PC-3 (cell line): Measurements from ENCODE around the gene ADAD1. TPM values are rescaled to one million over a fixed set of nuclear protein-coding genes. Genes with fewer than 3 reads are reported as not detected.
A peak's percentile ranks its signal among the peaks of the same experiment; 100 is the strongest.

ENCODE experiments used
- ATAC-seq: fragments of 200-7000 bp; cut with Tn5 transposase; 2 replicates; pipeline ENCODE4 v1.9.1; 2020; ENCODE audit warnings: mild to moderate bottlenecking, moderate library complexity
- BruUV-seq: library from RNA; stranded (reverse); fragments of 400-500 nt; replicated peaks from 2 replicates; lab custom pipeline; 2021; lab: Mats Ljungman, UMichigan
- CTCF ChIA-PET: fragments of 300-600 bp; sonication (Branson Sonifier 250); formaldehyde crosslinking; loops from one replicate; lab custom pipeline; 2022; ENCODE audit warnings: antibody characterized with exemption; lab: Charles Lee
- POLR2A ChIA-PET: fragments of 300-600 bp; sonication (Branson Sonifier 250); formaldehyde crosslinking; loops from one replicate; lab custom pipeline; 2022; ENCODE audit warnings: antibody characterized with exemption; ENCODE audit not compliant: unreplicated experiment; lab: Charles Lee
- DNase-seq: peaks from one replicate; pipeline ENCODE4 v3.0.0-alpha.2; 2015
- H2AFZ ChIP-seq: fragments of 300-600 bp; sonication (generic); 2 replicates; pipeline ENCODE4 v1.6.0; 2016; ENCODE audit warnings: antibody characterized with exemption, low read length
- H3F3A ChIP-seq: fragments of 300-600 bp; sonication (generic); one replicate; pipeline ENCODE4 v1.6.0; 2017; ENCODE audit warnings: antibody characterized with exemption, low read length, control low read depth, mild to moderate bottlenecking; ENCODE audit not compliant: unreplicated experiment
- H3K27ac ChIP-seq: fragments of 300-600 bp; sonication (generic); 2 replicates; pipeline ENCODE4 v1.5.1; 2016; ENCODE audit warnings: mild to moderate bottlenecking, low read length
- H3K27me3 ChIP-seq: fragments of 300-600 bp; sonication (generic); 2 replicates; pipeline ENCODE4 v1.6.1; 2016; ENCODE audit warnings: low read length, mixed read lengths
- H3K36me3 ChIP-seq: fragments of 300-600 bp; sonication (generic); 2 replicates; pipeline ENCODE4 v1.6.1; 2016; ENCODE audit warnings: low read depth, mixed run types, low read length, mixed read lengths
- H3K4me1 ChIP-seq: fragments of 300-600 bp; sonication (generic); 2 replicates; pipeline ENCODE4 v1.5.1; 2016; ENCODE audit warnings: low read length; ENCODE audit not compliant: insufficient read depth
- H3K4me2 ChIP-seq: fragments of 300-600 bp; sonication (generic); 2 replicates; pipeline ENCODE4 v1.6.0; 2016; ENCODE audit warnings: low read length
- H3K4me3 ChIP-seq: fragments of 300-600 bp; sonication (generic); 2 replicates; pipeline ENCODE4 v1.5.1; 2016; ENCODE audit warnings: mild to moderate bottlenecking, low read length, mixed read lengths
- H3K79me2 ChIP-seq: fragments of 300-600 bp; sonication (generic); 2 replicates; pipeline ENCODE4 v1.6.1; 2017; ENCODE audit warnings: low read length, mixed read lengths
- H3K9ac ChIP-seq: fragments of 300-600 bp; sonication (generic); 2 replicates; pipeline ENCODE4 v1.6.0; 2016; ENCODE audit warnings: mild to moderate bottlenecking, low read length
- H3K9me2 ChIP-seq: fragments of 300-600 bp; sonication (generic); replicated peaks from 2 replicates; pipeline ENCODE4 v1.6.1; 2016; ENCODE audit warnings: mixed run types, low read length, mixed read lengths
- H3K9me3 ChIP-seq: fragments of 300-600 bp; sonication (generic); 2 replicates; pipeline ENCODE4 v1.6.1; 2016; ENCODE audit warnings: low read length, mixed read lengths
- H4K20me1 ChIP-seq: fragments of 300-600 bp; sonication (generic); 2 replicates; pipeline ENCODE4 v1.6.1; 2016; ENCODE audit warnings: low read length, mixed read lengths
- EZH2 ChIP-seq: fragments of 300-600 bp; sonication (generic); IDR thresholded peaks from one replicate; pipeline ENCODE4 v1.6.1; 2017; ENCODE audit warnings: antibody characterized with exemption, mild to moderate bottlenecking, low read length; ENCODE audit not compliant: unreplicated experiment
- EZH2phosphoT487 ChIP-seq: fragments of 300-600 bp; sonication (generic); IDR thresholded peaks from 2 replicates; pipeline ENCODE4 v1.6.1; 2018; ENCODE audit warnings: mild to moderate bottlenecking, antibody characterized with exemption, low read length, borderline replicate concordance
- intact Hi-C: fragments of 100-400 bp; cut with micrococcal nuclease; formaldehyde crosslinking; loops from 2 replicates; pipeline ENCODE4 v1.9.0; 2023
- total RNA-seq: library from RNA; depleted of rRNA; stranded (reverse); fragments of >200 nt; gene quantifications from 2 replicates; pipeline ENCODE4 v1.2.3, GENCODE V29; 2014
- TF ChIP-seq, protein P1 (sequence below): fragments of 300-600 bp; sonication (generic); conservative IDR thresholded peaks from 2 replicates; pipeline ENCODE4 v1.5.1; 2017; ENCODE audit warnings: antibody characterized with exemption, low read depth, mild to moderate bottlenecking, low read length

The ADAD1 gene
- total RNA-seq, 1 experiment from 2014 or later, result not detected

DNA sequence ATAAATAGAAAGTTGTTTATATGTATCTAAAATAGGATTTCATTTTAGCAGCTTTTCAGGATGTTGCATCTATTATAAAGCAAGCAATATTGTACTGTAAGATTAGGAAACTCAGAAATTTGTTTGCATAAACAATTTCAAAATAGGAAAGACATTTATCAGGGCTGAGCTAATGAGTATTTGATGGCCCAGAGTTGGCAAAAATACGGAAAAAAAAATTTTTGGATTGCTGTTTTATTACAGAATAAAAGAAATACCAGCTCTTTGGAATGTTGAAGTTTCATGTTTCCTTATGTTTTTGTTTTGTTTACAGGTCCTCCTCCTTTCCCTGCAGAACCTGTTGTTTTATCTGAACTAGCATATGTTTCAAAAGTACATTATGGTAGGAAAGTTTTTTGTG lies 14.5 kb downstream of the ADAD1 start:
- Histone ChIP-seq H3K4me2 (no peak overlapping the region), H3K9me3 (no peaks in the 10 kb centered on the region), H4K20me1 (no peaks in the 10 kb centered on the region), H3K9ac (no peak overlapping the region), H3K4me1 (no peaks in the 10 kb centered on the region), H3K27me3 (no peaks in the 10 kb centered on the region), H3K36me3 (no peaks in the 10 kb centered on the region), H3K27ac (no peak overlapping the region), H3K9me2 (no peaks in the 10 kb centered on the region), H3K79me2 (no peaks in the 10 kb centered on the region), H3F3A (no peaks in the 10 kb centered on the region), H2AFZ (no peak overlapping the region), H3K4me3 (no peak overlapping the region)
- ATAC-seq (no peak), DNase-seq (no peak)
- ChIA-PET POLR2A (no interaction called here), CTCF (no interaction called here)
- no TSS peak for BruUV-seq
- intact Hi-C loops, result no loop called here
- TF ChIP-seq EZH2 (no peak), EZH2phosphoT487 (no peak)
- TF ChIP-seq, protein P1, sequence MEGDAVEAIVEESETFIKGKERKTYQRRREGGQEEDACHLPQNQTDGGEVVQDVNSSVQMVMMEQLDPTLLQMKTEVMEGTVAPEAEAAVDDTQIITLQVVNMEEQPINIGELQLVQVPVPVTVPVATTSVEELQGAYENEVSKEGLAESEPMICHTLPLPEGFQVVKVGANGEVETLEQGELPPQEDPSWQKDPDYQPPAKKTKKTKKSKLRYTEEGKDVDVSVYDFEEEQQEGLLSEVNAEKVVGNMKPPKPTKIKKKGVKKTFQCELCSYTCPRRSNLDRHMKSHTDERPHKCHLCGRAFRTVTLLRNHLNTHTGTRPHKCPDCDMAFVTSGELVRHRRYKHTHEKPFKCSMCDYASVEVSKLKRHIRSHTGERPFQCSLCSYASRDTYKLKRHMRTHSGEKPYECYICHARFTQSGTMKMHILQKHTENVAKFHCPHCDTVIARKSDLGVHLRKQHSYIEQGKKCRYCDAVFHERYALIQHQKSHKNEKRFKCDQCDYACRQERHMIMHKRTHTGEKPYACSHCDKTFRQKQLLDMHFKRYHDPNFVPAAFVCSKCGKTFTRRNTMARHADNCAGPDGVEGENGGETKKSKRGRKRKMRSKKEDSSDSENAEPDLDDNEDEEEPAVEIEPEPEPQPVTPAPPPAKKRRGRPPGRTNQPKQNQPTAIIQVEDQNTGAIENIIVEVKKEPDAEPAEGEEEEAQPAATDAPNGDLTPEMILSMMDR, result no peak

DNA sequence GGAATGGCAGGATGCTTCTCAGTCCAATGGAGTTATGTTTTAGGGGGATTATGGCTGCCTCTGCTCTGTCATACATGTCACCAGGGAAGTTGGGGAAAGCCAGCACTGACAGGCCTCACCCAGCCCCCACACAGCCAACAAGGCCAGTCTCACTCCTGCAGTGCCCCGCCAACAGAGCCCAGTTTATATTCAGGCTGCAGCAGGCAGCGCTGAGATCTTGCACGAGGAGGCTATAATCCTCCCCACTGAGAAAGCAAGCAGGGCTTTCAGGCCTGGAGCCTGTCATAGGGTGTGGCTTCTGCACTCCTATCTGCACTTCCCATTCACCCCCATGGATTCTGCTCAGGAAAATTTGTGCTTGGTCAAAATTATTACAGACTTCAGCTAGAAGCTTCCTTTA lies 25.1 kb downstream of the ADAD1 start:
- H3K4me1 ChIP-seq, result no peaks in the 10 kb centered on the region
- no peaks in the 10 kb centered on the region for H3K9me3 ChIP-seq
- H3K9ac ChIP-seq, result no peak overlapping the region
- intact Hi-C loops, result no loop called here
- no peaks in the 10 kb centered on the region for H3K27me3 ChIP-seq
- DNase-seq (no peak), ATAC-seq (no peak)
- H3K4me3 ChIP-seq, result no peak overlapping the region
- H2AFZ ChIP-seq, result no peak overlapping the region
- no peak overlapping the region for H3K27ac ChIP-seq
- POLR2A ChIA-PET, result no interaction called here
- no peaks in the 10 kb centered on the region for H3K36me3 ChIP-seq
- H3K9me2 ChIP-seq, result no peaks in the 10 kb centered on the region
- no peak overlapping the region for H3K4me2 ChIP-seq
- CTCF ChIA-PET, result no interaction called here
- H4K20me1 ChIP-seq, result no peaks in the 10 kb centered on the region
- TF ChIP-seq, protein P1, result no peak
- TF ChIP-seq EZH2 (no peak), EZH2phosphoT487 (no peak)
- H3K79me2 ChIP-seq, result no peaks in the 10 kb centered on the region
- H3F3A ChIP-seq, result no peaks in the 10 kb centered on the region
- BruUV-seq, result no TSS peak

DNA sequence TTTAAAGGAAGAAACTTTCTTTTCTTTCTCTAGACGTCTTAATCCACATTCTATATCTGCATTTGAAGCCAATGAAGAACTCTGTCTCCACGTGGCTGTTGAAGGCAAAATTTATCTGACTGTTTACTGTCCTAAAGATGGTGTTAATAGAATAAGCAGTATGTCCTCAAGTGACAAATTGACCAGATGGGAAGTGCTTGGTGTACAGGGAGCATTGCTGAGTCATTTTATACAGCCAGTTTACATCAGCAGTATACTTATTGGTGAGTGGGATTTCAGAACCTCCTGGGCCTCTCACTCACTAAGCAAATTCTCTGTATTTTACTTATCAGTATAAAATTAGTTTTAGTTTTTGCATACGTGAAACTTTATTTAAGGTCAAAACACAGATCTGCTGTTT lies 33.7 kb downstream of the ADAD1 start:
- H3F3A ChIP-seq, result no peaks in the 10 kb centered on the region
- H3K27ac ChIP-seq, result no peak overlapping the region
- no peaks in the 10 kb centered on the region for H3K9me2 ChIP-seq
- peak; percentile 21 for DNase-seq
- H3K4me2 ChIP-seq, result no peak overlapping the region
- H3K27me3 ChIP-seq, result no peaks in the 10 kb centered on the region
- TF ChIP-seq, protein P1, result no peak
- no peak for TF ChIP-seq EZH2phosphoT487
- no peak for TF ChIP-seq EZH2
- no peaks in the 10 kb centered on the region for H4K20me1 ChIP-seq
- ATAC-seq, result 0 out of 2 replicates have a peak, but pooled peaks have one; percentile 22
- no peak overlapping the region for H3K9ac ChIP-seq
- H3K36me3 ChIP-seq, result no peaks in the 10 kb centered on the region
- ChIA-PET CTCF (no interaction called here), POLR2A (no interaction called here)
- H2AFZ ChIP-seq, result no peak overlapping the region
- H3K79me2 ChIP-seq, result no peaks in the 10 kb centered on the region
- H3K9me3 ChIP-seq, result no peaks in the 10 kb centered on the region
- intact Hi-C loops, result no loop called here
- H3K4me1 ChIP-seq, result no peaks in the 10 kb centered on the region
- no peak overlapping the region for H3K4me3 ChIP-seq
- no TSS peak for BruUV-seq
